Measurements from ENCODE around the gene DDR2.
"Not testable (repeated sequence)": the region's sequence is repeated elsewhere in the genome, so short reads cannot be mapped to it uniquely, and the experiment has no call there.

The DDR2 gene

DNA sequence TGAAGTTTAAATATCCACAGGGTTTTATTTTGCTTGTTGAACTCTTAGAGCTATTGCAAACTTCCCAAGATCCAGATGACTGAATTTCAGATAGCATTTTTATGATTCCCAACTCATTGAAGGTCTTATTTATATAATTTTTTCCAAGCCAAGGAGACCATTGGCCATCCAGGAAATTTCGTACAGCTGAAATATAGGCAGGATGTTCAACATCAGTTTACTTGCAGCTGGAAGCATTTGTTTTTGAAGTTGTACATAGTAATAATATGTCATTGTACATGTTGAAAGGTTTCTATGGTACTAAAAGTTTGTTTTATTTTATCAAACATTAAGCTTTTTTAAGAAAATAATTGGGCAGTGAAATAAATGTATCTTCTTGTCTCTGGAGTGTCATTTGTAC is 32.8 kb upstream of the DDR2 start:
- no peak for DNase-seq (ENCODE audit: low spot score)
- TF ChIP-seq, protein P1, sequence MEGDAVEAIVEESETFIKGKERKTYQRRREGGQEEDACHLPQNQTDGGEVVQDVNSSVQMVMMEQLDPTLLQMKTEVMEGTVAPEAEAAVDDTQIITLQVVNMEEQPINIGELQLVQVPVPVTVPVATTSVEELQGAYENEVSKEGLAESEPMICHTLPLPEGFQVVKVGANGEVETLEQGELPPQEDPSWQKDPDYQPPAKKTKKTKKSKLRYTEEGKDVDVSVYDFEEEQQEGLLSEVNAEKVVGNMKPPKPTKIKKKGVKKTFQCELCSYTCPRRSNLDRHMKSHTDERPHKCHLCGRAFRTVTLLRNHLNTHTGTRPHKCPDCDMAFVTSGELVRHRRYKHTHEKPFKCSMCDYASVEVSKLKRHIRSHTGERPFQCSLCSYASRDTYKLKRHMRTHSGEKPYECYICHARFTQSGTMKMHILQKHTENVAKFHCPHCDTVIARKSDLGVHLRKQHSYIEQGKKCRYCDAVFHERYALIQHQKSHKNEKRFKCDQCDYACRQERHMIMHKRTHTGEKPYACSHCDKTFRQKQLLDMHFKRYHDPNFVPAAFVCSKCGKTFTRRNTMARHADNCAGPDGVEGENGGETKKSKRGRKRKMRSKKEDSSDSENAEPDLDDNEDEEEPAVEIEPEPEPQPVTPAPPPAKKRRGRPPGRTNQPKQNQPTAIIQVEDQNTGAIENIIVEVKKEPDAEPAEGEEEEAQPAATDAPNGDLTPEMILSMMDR (IDR thresholded peaks at IDR 0.05; ENCODE audit: extremely low read depth, missing control alignments), result no peak

GRCh38 chr1:162603117-162603516 is 29.1 kb upstream of the DDR2 start:
- DNase-seq (ENCODE audit: low spot score), result not testable (repeated sequence)

DNA sequence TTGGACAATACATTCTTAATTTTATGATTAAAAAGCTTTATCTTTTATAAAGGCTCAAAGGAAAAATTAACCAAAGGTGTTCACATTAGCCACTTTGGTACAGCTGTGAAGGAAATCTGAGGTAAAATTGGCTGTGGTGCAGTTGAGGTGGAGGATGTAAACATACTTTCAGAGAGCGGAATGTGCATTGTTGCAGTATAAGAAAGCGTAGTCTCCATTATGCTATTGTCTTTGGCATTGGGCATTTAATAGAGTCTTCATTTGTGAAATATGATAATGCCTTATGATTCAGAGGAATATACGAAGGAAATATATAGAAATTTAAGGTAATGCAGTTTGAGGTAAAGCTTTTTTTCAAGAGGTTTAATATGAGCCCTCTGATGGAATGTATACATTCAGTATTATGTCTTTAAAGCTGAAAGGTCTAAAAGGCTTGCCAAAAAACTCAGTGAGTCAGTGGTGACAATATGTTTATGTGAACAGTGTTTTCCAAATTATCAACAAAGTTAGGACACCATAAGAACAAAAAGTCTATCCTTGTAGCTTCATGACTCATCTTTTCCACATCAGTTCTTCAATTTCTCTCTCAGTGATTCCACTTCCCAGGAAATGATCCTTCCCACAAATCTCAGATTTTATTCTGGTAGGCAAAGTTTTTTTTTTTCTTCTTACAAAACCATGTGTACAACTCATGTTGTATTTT is 26.9 kb upstream of the DDR2 start:
- no peak for DNase-seq (ENCODE audit: low spot score)
- TF ChIP-seq, protein P1 (IDR thresholded peaks at IDR 0.05; ENCODE audit: extremely low read depth, missing control alignments), result no peak

- TF ChIP-seq, protein P1 (IDR thresholded peaks at IDR 0.05; ENCODE audit: extremely low read depth, missing control alignments), result no peak
- DNase-seq (ENCODE audit: low spot score), result no peak
Observed at GRCh38 chr1:162609306-162609705, 23.0 kb upstream of the DDR2 start.

DNA sequence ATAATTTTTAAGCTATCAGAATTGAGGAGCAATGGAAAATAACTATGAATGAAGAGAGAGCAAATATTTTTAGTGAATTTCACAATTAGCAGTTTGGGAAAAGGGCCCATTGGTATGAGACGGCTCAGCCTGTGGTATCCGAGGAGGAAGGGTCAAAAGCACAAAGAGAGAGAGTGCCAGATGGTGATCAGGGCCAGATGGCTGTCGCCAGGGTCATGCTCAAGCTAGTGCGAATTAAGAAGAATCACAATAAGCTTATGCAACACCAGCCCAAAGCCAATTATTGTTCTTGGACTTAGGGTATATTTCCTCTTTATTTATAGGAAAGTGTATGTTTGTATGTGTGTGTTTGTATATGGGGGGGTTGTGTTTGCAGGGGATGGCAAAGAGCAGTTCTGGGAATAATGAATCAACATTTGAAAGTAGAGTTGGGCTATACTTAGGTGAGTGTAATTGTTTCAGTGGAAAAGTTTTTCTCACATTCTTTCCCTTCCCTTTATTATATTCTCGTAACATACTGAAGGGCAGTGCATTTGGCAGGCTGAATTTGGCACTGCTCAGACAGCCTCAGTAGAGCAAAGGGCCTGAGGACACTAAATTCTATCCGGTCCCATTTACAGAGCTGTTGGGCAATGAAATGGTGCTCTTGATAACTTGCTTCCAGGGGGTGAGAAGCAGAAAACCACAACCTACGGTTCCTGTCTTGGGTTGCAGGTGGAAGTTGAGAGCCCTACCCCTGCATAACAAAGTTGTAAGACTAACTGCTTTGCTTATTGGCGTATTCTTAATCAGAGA is 19.5 kb upstream of the DDR2 start:
- DNase-seq (ENCODE audit: low spot score), result no peak
- TF ChIP-seq, protein P1 (IDR thresholded peaks at IDR 0.05; ENCODE audit: extremely low read depth, missing control alignments), result no peak

GRCh38 chr1:162616848-162617247 is 15.4 kb upstream of the DDR2 start:
- TF ChIP-seq, protein P1 (IDR thresholded peaks at IDR 0.05; ENCODE audit: extremely low read depth, missing control alignments), result no peak
- no peak for DNase-seq (ENCODE audit: low spot score)

GRCh38 chr1:162617513-162617912 is 14.8 kb upstream of the DDR2 start:
- TF ChIP-seq, protein P1 (IDR thresholded peaks at IDR 0.05; ENCODE audit: extremely low read depth, missing control alignments), result no peak
- no peak for DNase-seq (ENCODE audit: low spot score)
